Measurements from ENCODE around the gene KIZ.

DNA sequence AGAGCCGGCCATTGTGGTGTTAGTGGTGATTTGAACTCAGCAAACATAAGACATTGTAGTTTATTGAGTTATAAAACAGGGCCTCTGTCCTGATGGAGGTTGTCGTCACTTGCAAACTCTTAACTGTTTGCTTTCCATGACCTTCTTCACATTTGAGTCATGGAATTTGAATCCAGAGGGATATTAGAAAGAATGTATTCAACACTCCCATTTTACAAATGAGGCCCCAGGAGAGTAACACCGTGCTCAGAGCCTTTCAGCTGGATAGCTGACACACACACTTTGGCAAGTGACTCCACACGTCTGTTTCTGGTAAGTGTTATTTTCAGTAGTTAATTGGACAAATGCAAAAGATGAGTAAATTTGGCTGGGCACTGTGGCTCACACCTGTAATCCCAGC lies 104.8 kb downstream of the KIZ start:
- TF ChIP-seq, protein P1, sequence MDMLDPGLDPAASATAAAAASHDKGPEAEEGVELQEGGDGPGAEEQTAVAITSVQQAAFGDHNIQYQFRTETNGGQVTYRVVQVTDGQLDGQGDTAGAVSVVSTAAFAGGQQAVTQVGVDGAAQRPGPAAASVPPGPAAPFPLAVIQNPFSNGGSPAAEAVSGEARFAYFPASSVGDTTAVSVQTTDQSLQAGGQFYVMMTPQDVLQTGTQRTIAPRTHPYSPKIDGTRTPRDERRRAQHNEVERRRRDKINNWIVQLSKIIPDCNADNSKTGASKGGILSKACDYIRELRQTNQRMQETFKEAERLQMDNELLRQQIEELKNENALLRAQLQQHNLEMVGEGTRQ (IDR thresholded peaks at IDR 0.05; ENCODE audit: low read depth, low read length), result no peak
- TF ChIP-seq RCOR1 (IDR thresholded peaks at IDR 0.05; ENCODE audit: insufficient replicate concordance, low read length) (no peak), RAD21 (IDR thresholded peaks at IDR 0.05; ENCODE audit: low read length) (no peak), POLR2A (IDR thresholded peaks at IDR 0.05; ENCODE audit: low read depth, low read length) (no peak)
- TF ChIP-seq, protein P2, sequence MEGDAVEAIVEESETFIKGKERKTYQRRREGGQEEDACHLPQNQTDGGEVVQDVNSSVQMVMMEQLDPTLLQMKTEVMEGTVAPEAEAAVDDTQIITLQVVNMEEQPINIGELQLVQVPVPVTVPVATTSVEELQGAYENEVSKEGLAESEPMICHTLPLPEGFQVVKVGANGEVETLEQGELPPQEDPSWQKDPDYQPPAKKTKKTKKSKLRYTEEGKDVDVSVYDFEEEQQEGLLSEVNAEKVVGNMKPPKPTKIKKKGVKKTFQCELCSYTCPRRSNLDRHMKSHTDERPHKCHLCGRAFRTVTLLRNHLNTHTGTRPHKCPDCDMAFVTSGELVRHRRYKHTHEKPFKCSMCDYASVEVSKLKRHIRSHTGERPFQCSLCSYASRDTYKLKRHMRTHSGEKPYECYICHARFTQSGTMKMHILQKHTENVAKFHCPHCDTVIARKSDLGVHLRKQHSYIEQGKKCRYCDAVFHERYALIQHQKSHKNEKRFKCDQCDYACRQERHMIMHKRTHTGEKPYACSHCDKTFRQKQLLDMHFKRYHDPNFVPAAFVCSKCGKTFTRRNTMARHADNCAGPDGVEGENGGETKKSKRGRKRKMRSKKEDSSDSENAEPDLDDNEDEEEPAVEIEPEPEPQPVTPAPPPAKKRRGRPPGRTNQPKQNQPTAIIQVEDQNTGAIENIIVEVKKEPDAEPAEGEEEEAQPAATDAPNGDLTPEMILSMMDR (conservative IDR thresholded peaks at IDR 0.05; ENCODE audit: low read depth, low read length), result no peak

Measured in IMR-90 (cell line).